HepG2 (cell line): ENCODE measurements around the gene NME4. TPM values are rescaled to one million over a fixed set of nuclear protein-coding genes. Genes with fewer than 3 reads are reported as not detected.
A peak's percentile ranks its signal among the peaks of the same experiment; 100 is the strongest.

Source experiments
- AGO2 ChIP-seq: fragments of 200-400 bp; formaldehyde crosslinking; optimal IDR thresholded peaks from 2 replicates; pipeline ENCODE3; 2017; ENCODE audit warnings: mild to moderate bottlenecking, low read depth, low read length, moderate library complexity
- AKAP8 ChIP-seq: sonication (generic); formaldehyde crosslinking; IDR thresholded peaks from 2 replicates; pipeline ENCODE4 v1.5.1; 2020; ENCODE audit warnings: mild to moderate bottlenecking, missing genetic modification reagents
- ARNT2 ChIP-seq: sonication (generic); formaldehyde crosslinking; IDR thresholded peaks from 2 replicates; pipeline ENCODE4 v1.8.0; 2022; ENCODE audit warnings: mild to moderate bottlenecking, low read depth, missing genetic modification reagents, moderate library complexity
- CC2D1A ChIP-seq: sonication (generic); formaldehyde crosslinking; IDR thresholded peaks from 2 replicates; pipeline ENCODE4 v1.8.1; 2023; ENCODE audit warnings: mild to moderate bottlenecking, missing genetic modification reagents
- KIAA2018 ChIP-seq: sonication (generic); formaldehyde crosslinking; IDR thresholded peaks from 2 replicates; pipeline ENCODE4 v1.5.0; 2020; ENCODE audit warnings: mild to moderate bottlenecking, missing genetic modification reagents, borderline replicate concordance
- LBX2 ChIP-seq: sonication (generic); formaldehyde crosslinking; IDR thresholded peaks from 2 replicates; pipeline ENCODE4 v1.5.0; 2020; ENCODE audit warnings: missing genetic modification reagents, mild to moderate bottlenecking, borderline replicate concordance
- PHF5A ChIP-seq: IDR thresholded peaks from one replicate; pipeline ENCODE4 v1.6.1; 2018; ENCODE audit warnings: low read depth, missing genetic modification reagents; ENCODE audit not compliant: unreplicated experiment
- RBFOX2 ChIP-seq: fragments of 200-400 bp; formaldehyde crosslinking; IDR thresholded peaks from 2 replicates; pipeline ENCODE4 v1.6.1; 2017; ENCODE audit warnings: low read depth, mild to moderate bottlenecking, low read length
- RNF2 ChIP-seq: fragments of 450-650 bp; conservative IDR thresholded peaks from 2 replicates; pipeline ENCODE4 v1.6.1; 2016; ENCODE audit warnings: low read depth
- THAP11 ChIP-seq: IDR thresholded peaks from 2 replicates; pipeline ENCODE4 v1.6.1; 2016; ENCODE audit warnings: missing biosample characterization, missing genetic modification reagents
- ZBTB33 ChIP-seq: sonication (generic); formaldehyde crosslinking; IDR thresholded peaks from 2 replicates; pipeline ENCODE4 v1.4.0; 2020; ENCODE audit warnings: missing genetic modification reagents
- polyA plus RNA-seq, 8 experiments: library from polyadenylated mRNA; depleted of rRNA in 3 of 8; stranded (reverse) in 7 of 8; unstranded in 1 of 8; fragments of >200 nt; fragmentation: Illumina TruSeq in 4 of 8; extraction: Trizol in 4 of 8; gene quantifications; 2 replicates each; pipeline versions ENCODE4 v1.2.1 to v1.2.3, GENCODE V29; 2011 to 2016; ENCODE audit warnings: low read depth in 4 of 8, missing spikeins in 1 of 8, mixed read lengths in 1 of 8; ENCODE audit not compliant: insufficient read depth in 1 of 8
- total RNA-seq, 5 experiments: library from RNA; depleted of rRNA; stranded (reverse); fragments of >200 nt; fragmentation: Illumina TruSeq; extraction: Trizol; gene quantifications; 2 replicates each; pipeline ENCODE4 v1.2.3, GENCODE V29; 2016; ENCODE audit warnings: low read depth in 1 of 5
- TF ChIP-seq, protein P1 (sequence below): sonication (generic); formaldehyde crosslinking; IDR thresholded peaks from 2 replicates; pipeline ENCODE4 v1.4.0; 2020; ENCODE audit warnings: low read depth, missing genetic modification reagents

The NME4 gene
- total and polyA plus RNA-seq, 2 of the 13 experiments (the other 11 are each of a cell fraction or from before 2014, with no cell fraction given) = 121 to 263 TPM

GRCh38 chr16:398561-399339 is 1.8 kb downstream of the NME4 start (continued):
- TF ChIP-seq KIAA2018 (CRISPR knock-in tag) (no peak), AGO2 (peak; percentile 92), PHF5A (no peak), CC2D1A (CRISPR knock-in tag) (no peak), ARNT2 (no peak), ZBTB33 (CRISPR knock-in tag) (peak; percentile 89), AKAP8 (CRISPR knock-in tag) (peak; percentile 64), LBX2 (no peak), THAP11 (CRISPR knock-in tag) (no peak), RNF2 (no peak), RBFOX2 (peak; percentile 59)
- TF ChIP-seq, protein P1, sequence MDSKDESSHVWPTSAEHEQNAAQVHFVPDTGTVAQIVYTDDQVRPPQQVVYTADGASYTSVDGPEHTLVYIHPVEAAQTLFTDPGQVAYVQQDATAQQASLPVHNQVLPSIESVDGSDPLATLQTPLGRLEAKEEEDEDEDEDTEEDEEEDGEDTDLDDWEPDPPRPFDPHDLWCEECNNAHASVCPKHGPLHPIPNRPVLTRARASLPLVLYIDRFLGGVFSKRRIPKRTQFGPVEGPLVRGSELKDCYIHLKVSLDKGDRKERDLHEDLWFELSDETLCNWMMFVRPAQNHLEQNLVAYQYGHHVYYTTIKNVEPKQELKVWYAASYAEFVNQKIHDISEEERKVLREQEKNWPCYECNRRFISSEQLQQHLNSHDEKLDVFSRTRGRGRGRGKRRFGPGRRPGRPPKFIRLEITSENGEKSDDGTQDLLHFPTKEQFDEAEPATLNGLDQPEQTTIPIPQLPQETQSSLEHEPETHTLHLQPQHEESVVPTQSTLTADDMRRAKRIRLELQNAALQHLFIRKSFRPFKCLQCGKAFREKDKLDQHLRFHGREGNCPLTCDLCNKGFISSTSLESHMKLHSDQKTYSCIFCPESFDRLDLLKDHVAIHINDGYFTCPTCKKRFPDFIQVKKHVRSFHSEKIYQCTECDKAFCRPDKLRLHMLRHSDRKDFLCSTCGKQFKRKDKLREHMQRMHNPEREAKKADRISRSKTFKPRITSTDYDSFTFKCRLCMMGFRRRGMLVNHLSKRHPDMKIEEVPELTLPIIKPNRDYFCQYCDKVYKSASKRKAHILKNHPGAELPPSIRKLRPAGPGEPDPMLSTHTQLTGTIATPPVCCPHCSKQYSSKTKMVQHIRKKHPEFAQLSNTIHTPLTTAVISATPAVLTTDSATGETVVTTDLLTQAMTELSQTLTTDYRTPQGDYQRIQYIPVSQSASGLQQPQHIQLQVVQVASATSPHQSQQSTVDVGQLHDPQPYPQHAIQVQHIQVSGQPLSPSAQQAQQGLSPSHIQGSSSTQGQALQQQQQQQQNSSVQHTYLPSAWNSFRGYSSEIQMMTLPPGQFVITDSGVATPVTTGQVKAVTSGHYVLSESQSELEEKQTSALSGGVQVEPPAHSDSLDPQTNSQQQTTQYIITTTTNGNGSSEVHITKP = no peak
